Hepatocyte (in vitro differentiated cells): ENCODE data around the gene AKT2. TPM values are rescaled to one million over a fixed set of nuclear protein-coding genes. Genes with fewer than 3 reads are reported as not detected.

ENCODE experiments used
- DNase-seq: peaks from one replicate; pipeline ENCODE4 v3.0.0-alpha.2; 2016; ENCODE audit warnings: low spot score
- H2AFZ ChIP-seq: fragments of 200-600 bp; sonication (generic); 2 replicates; pipeline ENCODE4 v1.6.0; 2016; ENCODE audit warnings: antibody characterized with exemption, mild to moderate bottlenecking
- H3K27ac ChIP-seq: fragments of 200-600 bp; sonication (generic); 2 replicates; pipeline ENCODE4 v1.5.1; 2016; ENCODE audit warnings: mild to moderate bottlenecking
- H3K27me3 ChIP-seq: fragments of 200-600 bp; sonication (generic); 2 replicates; pipeline ENCODE4 v1.6.1; 2016
- H3K36me3 ChIP-seq: fragments of 200-600 bp; sonication (generic); replicated peaks from 2 replicates; pipeline ENCODE4 v1.5.1; 2016; ENCODE audit warnings: low read depth; ENCODE audit not compliant: insufficient read depth
- H3K4me1 ChIP-seq: fragments of 200-600 bp; sonication (generic); 2 replicates; pipeline ENCODE4 v1.5.1; 2016; ENCODE audit warnings: mild to moderate bottlenecking, moderate library complexity; ENCODE audit not compliant: insufficient read depth
- H3K4me2 ChIP-seq: fragments of 200-600 bp; sonication (generic); 2 replicates; pipeline ENCODE4 v1.6.0; 2016
- H3K4me3 ChIP-seq: fragments of 200-600 bp; sonication (generic); 2 replicates; pipeline ENCODE4 v1.5.1; 2016; ENCODE audit warnings: mild to moderate bottlenecking
- H3K79me2 ChIP-seq: fragments of 200-600 bp; sonication (generic); 2 replicates; pipeline ENCODE4 v1.6.0; 2017; ENCODE audit warnings: mild to moderate bottlenecking
- H3K9me2 ChIP-seq: fragments of 200-600 bp; sonication (generic); replicated peaks from 2 replicates; pipeline ENCODE4 v1.6.0; 2017; ENCODE audit warnings: mild to moderate bottlenecking; ENCODE audit not compliant: insufficient read depth
- H3K9me3 ChIP-seq: fragments of 200-600 bp; sonication (generic); 2 replicates; pipeline ENCODE4 v1.5.1; 2016; ENCODE audit warnings: low read depth, mild to moderate bottlenecking
- H4K20me1 ChIP-seq: fragments of 200-600 bp; sonication (generic); 2 replicates; pipeline ENCODE4 v1.6.0; 2016; ENCODE audit warnings: mild to moderate bottlenecking; ENCODE audit not compliant: insufficient read depth, poor library complexity, severe bottlenecking
- EZH2 ChIP-seq: fragments of 200-600 bp; sonication (generic); IDR thresholded peaks from 2 replicates; pipeline ENCODE4 v1.6.1; 2016; ENCODE audit warnings: antibody characterized with exemption, mild to moderate bottlenecking, borderline replicate concordance
- EZH2phosphoT487 ChIP-seq: fragments of 200-600 bp; sonication (generic); IDR thresholded peaks from one replicate; pipeline ENCODE4 v1.6.1; 2018; ENCODE audit warnings: antibody characterized with exemption, mild to moderate bottlenecking, low read depth, moderate library complexity; ENCODE audit not compliant: unreplicated experiment, severe bottlenecking
- WGBS: methylation state at CpG from one replicate; pipeline ENCODE4 v1.1.6; 2016; ENCODE audit warnings: low lambda C conversion rate; ENCODE audit errors: missing lambda C conversion rate; 5-methylcytosine and 5-hydroxymethylcytosine counted together
- polyA plus RNA-seq: library from polyadenylated mRNA; unstranded; fragments of >200 nt; fragmentation: Nextera tagmentation; extraction: Ambion mirVana; gene quantifications from 2 replicates; pipeline ENCODE4 v1.2.1, GENCODE V29; 2016
- total RNA-seq: library from RNA; depleted of rRNA; stranded (reverse); fragments of >200 nt; gene quantifications from 2 replicates; pipeline ENCODE4 v1.2.3, GENCODE V29; 2014
- TF ChIP-seq, protein P1 (sequence below): fragments of 200-600 bp; sonication (generic); IDR thresholded peaks from 2 replicates; pipeline ENCODE4 v1.5.1; 2016; ENCODE audit warnings: antibody characterized with exemption, mild to moderate bottlenecking; ENCODE audit not compliant: poor library complexity

Gene AKT2
- total and polyA plus RNA-seq, 2 experiments from 2014 or later = 54.9 to 106 TPM

DNA sequence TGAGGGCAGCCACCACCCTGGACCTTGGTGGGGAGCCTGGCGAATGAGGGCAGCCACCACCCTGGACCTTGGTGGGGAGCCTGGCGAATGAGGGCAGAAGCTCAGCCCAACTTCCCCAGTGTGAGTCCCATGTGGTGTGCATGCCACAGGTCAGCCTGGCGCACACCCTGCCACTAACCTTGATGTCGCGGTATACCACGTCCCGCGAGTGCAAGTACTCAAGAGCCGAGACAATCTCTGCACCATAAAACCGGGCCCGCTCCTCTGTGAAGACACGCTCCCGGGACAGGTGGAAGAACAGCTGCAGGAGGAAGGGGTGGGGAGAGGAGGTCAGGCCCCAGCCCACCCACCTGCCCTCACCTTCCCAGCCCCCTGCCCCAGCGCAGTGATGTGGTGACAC, 47.4 kb downstream of the AKT2 start:
- no peaks in the 10 kb centered on the region for H4K20me1 ChIP-seq
- H3K4me2 ChIP-seq = no peak overlapping the region
- 98% methylated on average over 13 of the region's 14 CpGs for WGBS
- no peak for DNase-seq
- no peak overlapping the region for H3K27ac ChIP-seq
- H3K27me3 ChIP-seq = no peaks in the 10 kb centered on the region
- no peak overlapping the region for H3K4me3 ChIP-seq
- TF ChIP-seq EZH2 (no peak), EZH2phosphoT487 (no peak)
- TF ChIP-seq, protein P1, sequence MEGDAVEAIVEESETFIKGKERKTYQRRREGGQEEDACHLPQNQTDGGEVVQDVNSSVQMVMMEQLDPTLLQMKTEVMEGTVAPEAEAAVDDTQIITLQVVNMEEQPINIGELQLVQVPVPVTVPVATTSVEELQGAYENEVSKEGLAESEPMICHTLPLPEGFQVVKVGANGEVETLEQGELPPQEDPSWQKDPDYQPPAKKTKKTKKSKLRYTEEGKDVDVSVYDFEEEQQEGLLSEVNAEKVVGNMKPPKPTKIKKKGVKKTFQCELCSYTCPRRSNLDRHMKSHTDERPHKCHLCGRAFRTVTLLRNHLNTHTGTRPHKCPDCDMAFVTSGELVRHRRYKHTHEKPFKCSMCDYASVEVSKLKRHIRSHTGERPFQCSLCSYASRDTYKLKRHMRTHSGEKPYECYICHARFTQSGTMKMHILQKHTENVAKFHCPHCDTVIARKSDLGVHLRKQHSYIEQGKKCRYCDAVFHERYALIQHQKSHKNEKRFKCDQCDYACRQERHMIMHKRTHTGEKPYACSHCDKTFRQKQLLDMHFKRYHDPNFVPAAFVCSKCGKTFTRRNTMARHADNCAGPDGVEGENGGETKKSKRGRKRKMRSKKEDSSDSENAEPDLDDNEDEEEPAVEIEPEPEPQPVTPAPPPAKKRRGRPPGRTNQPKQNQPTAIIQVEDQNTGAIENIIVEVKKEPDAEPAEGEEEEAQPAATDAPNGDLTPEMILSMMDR = no peak
- H3K9me2 ChIP-seq = no peaks in the 10 kb centered on the region
- no peak overlapping the region for H2AFZ ChIP-seq
- H3K9me3 ChIP-seq = no peaks in the 10 kb centered on the region
- H3K4me1 ChIP-seq = no peaks in the 10 kb centered on the region
- no peaks in the 10 kb centered on the region for H3K36me3 ChIP-seq
- H3K79me2 ChIP-seq = no peaks in the 10 kb centered on the region

DNA sequence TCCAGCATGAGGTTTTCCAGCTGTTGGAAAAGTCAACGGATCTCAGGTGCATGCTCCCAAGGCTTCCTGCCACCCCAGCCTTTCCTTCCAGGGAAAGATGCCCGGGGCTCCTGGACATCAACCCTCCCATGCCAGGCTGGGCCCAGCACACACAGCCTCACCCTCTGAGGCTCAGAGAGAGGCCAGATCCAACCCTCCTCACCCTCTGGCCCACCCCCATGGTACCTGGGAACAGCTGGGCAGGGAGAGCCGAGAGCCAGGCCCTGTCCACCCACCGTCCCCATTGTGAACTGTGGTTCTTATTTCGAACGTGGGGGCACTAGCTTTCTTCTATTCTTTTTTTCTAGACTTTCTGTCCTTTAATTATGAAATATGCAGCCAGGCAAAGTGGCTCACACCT, 48.8 kb downstream of the AKT2 start:
- Histone ChIP-seq H3K79me2 (no peaks in the 10 kb centered on the region), H3K36me3 (no peaks in the 10 kb centered on the region), H3K27me3 (no peaks in the 10 kb centered on the region), H3K9me2 (no peaks in the 10 kb centered on the region), H3K4me1 (peaks cover 10% of the 10 kb centered on the region), H3K4me2 (no peak overlapping the region), H4K20me1 (no peaks in the 10 kb centered on the region), H2AFZ (no peak overlapping the region), H3K4me3 (no peak overlapping the region), H3K27ac (no peak overlapping the region), H3K9me3 (no peaks in the 10 kb centered on the region)
- WGBS = 98% methylated on average over 6 of the region's 6 CpGs
- TF ChIP-seq EZH2phosphoT487 (no peak), EZH2 (no peak)
- TF ChIP-seq, protein P1 = no peak
- no peak for DNase-seq

DNA sequence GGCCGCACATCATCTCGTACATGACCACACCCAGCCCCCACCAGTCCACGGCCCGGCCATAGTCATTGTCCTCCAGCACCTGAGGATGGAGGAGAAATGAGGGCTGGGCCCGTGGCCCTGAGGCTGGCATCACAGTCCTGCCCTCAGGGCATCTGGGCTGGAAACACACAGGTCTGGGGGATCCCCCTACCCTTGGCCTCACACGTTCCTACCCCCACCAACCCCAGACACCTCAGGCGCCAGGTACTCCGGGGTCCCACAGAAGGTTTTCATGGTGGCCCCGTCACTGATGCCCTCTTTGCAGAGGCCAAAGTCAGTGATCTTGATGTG, 49.2 kb downstream of the AKT2 start:
- no peak overlapping the region for H3K27ac ChIP-seq
- H3K9me3 ChIP-seq = no peaks in the 10 kb centered on the region
- WGBS = 97% methylated on average over 9 of the region's 9 CpGs
- H4K20me1 ChIP-seq = no peaks in the 10 kb centered on the region
- no peak overlapping the region for H2AFZ ChIP-seq
- no peak for DNase-seq
- no peaks in the 10 kb centered on the region for H3K9me2 ChIP-seq
- H3K4me2 ChIP-seq = no peak overlapping the region
- H3K79me2 ChIP-seq = no peaks in the 10 kb centered on the region
- H3K36me3 ChIP-seq = no peaks in the 10 kb centered on the region
- H3K27me3 ChIP-seq = no peaks in the 10 kb centered on the region
- no peak overlapping the region for H3K4me3 ChIP-seq
- TF ChIP-seq, protein P1 = no peak
- TF ChIP-seq EZH2phosphoT487 (no peak), EZH2 (no peak)
- peaks cover 10% of the 10 kb centered on the region for H3K4me1 ChIP-seq
